ENCODE measurements around the gene VSIG10L.

Gene VSIG10L

GRCh38 chr19:51316688-51317087 lies 25.3 kb downstream of the VSIG10L start:
- no peak for TF ChIP-seq CTCF (IDR thresholded peaks at IDR 0.05; ENCODE audit: low read depth, low read length, missing control alignments)
- no peak for DNase-seq (ENCODE audit: low read depth)
- H3K4me3 ChIP-seq (ENCODE audit: low read depth, low read length): no peak overlapping the region

GRCh38 chr19:51311351-51312257 lies 30.3 kb downstream of the VSIG10L start, which contains the start of gene IGLON5:
IGLON5 (plus strand) TSS chr19:51311644; CDS start chr19:51311848, 204 bp downstream.
- TF ChIP-seq CTCF (IDR thresholded peaks at IDR 0.05; ENCODE audit: low read depth, low read length, missing control alignments): no peak
- no peak for DNase-seq (ENCODE audit: low read depth)
- H3K4me3 ChIP-seq (ENCODE audit: low read depth, low read length): no peak within 1 kb of the TSS

GRCh38 chr19:51305479-51305878 lies 36.5 kb downstream of the VSIG10L start:
- no peak for TF ChIP-seq CTCF (IDR thresholded peaks at IDR 0.05; ENCODE audit: low read depth, low read length, missing control alignments)
- DNase-seq (ENCODE audit: low read depth): no peak
- no peak overlapping the region for H3K4me3 ChIP-seq (ENCODE audit: low read depth, low read length)

- no peak for DNase-seq (ENCODE audit: low read depth)
- no peak for TF ChIP-seq CTCF (IDR thresholded peaks at IDR 0.05; ENCODE audit: low read depth, low read length, missing control alignments)
- no peak overlapping the region for H3K4me3 ChIP-seq (ENCODE audit: low read depth, low read length)
Measured at GRCh38 chr19:51301266-51301665, 40.7 kb downstream of the VSIG10L start.

GRCh38 chr19:51297406-51297805 lies 44.5 kb downstream of the VSIG10L start:
- H3K4me3 ChIP-seq (ENCODE audit: low read depth, low read length): no peak overlapping the region
- no peak for DNase-seq (ENCODE audit: low read depth)
- no peak for TF ChIP-seq CTCF (IDR thresholded peaks at IDR 0.05; ENCODE audit: low read depth, low read length, missing control alignments)

GRCh38 chr19:51296336-51297093 lies 45.4 kb downstream of the VSIG10L start:
- TF ChIP-seq CTCF (IDR thresholded peaks at IDR 0.05; ENCODE audit: low read depth, low read length, missing control alignments): no peak
- H3K4me3 ChIP-seq (ENCODE audit: low read depth, low read length): no peak overlapping the region
- DNase-seq (ENCODE audit: low read depth): no peak
